Vagina (tissue), 2 donors: ENCODE data around the gene CDK19. TPM values are rescaled to one million over a fixed set of nuclear protein-coding genes. Genes with fewer than 3 reads are reported as not detected.

Experiments
- DNase-seq, 2 donors: peaks; one replicate each; pipeline ENCODE4 v3.0.0-alpha.2; 2017; ENCODE audit errors: extremely low spot score in 2 of 2
- H3K27ac ChIP-seq: fragments of 200-600 bp; sonication (generic); one replicate; pipeline ENCODE4 v1.5.1; 2019
- H3K27me3 ChIP-seq: fragments of 200-600 bp; sonication (generic); one replicate; pipeline ENCODE4 v1.5.1; 2019
- H3K36me3 ChIP-seq, 2 donors: fragments of 200-600 bp; sonication (generic); one replicate each; pipeline ENCODE4 v1.5.1; 2017 to 2019
- H3K4me1 ChIP-seq: fragments of 200-600 bp; sonication (generic); one replicate; pipeline ENCODE4 v1.5.1; 2019
- H3K4me3 ChIP-seq, 2 donors: fragments of 200-600 bp; sonication (generic); 1 replicate in 1 of 2; 2 replicates in 1 of 2; pipeline ENCODE4 v1.5.1; 2016 to 2019
- H3K9me3 ChIP-seq: fragments of 200-600 bp; sonication (generic); one replicate; pipeline ENCODE4 v1.5.1; 2019
- POLR2A ChIP-seq, 2 donors: fragments of 450-650 bp; IDR thresholded peaks; one replicate each; pipeline ENCODE4 v1.6.1; 2017; ENCODE audit warnings: antibody characterized with exemption in 2 of 2, mild to moderate bottlenecking in 2 of 2, moderate library complexity in 2 of 2
- POLR2AphosphoS5 ChIP-seq, 2 donors: sonication (generic); formaldehyde crosslinking; IDR thresholded peaks; one replicate each; pipeline ENCODE4 v1.9.0; 2017; ENCODE audit warnings: antibody characterized with exemption in 2 of 2, mild to moderate bottlenecking in 2 of 2, low read depth in 1 of 2; ENCODE audit not compliant: insufficient read depth in 1 of 2
- intact Hi-C: fragments of 100-400 bp; cut with DNase I; formaldehyde crosslinking; loops from one replicate; pipeline ENCODE4 v1.15.1; 2023
- total RNA-seq: library from RNA; depleted of rRNA; stranded (reverse); fragments of >200 nt; gene quantifications from one replicate; pipeline ENCODE4 v1.2.3, GENCODE V29; 2016
- TF ChIP-seq, protein P1 (sequence below), 3 experiments: fragments of 450-650 bp in 2 of 3; fragments of 200-600 bp in 1 of 3; sonication (generic) in 1 of 3; IDR thresholded peaks; one replicate each; pipeline ENCODE4 v1.5.1; 2017 to 2019; ENCODE audit warnings: antibody characterized with exemption in 3 of 3, mild to moderate bottlenecking in 2 of 3, moderate library complexity in 2 of 3

The CDK19 gene
- total RNA-seq, 1 donor from 2014 or later, result 10.6 TPM

DNA sequence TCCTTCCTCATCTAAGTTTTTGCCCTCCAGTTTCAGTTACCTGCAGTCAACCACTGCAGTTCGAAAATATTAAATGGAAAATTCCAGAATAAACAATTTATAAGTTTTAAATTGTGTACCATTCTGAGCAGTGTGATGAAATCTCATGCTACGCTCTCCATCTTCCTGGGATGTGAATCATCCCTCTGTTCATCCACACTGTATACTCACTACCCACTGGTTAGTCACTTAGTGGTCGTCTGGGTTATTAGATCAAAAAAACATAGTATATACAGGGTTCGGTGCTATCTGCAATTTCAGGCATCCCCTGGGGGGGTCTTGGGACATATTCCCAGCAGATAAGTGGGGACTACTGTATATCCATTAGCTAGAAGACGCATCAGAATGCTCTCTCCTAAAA, 186.9 kb downstream of the CDK19 start:
- Histone ChIP-seq H3K9me3 (no peaks in the 10 kb centered on the region), H3K27ac (no peak overlapping the region), H3K36me3 (no peaks in the 10 kb centered on the region), H3K27me3 (no peaks in the 10 kb centered on the region), H3K4me3 (no peak overlapping the region), H3K4me1 (no peaks in the 10 kb centered on the region)
- no peak for DNase-seq
- TF ChIP-seq POLR2A (IDR thresholded peaks at IDR 0.05) (no peak), POLR2AphosphoS5 (IDR thresholded peaks at IDR 0.05; ENCODE audit: insufficient read depth in 1 of 2, low read depth in 1 of 2) (no peak)
- intact Hi-C loops, result no loop called here

- DNase-seq, result no peak
- intact Hi-C loops, result no loop called here
- H3K27ac ChIP-seq, result no peak overlapping the region
- no peaks in the 10 kb centered on the region for H3K9me3 ChIP-seq
- H3K4me3 ChIP-seq, result no peak overlapping the region
- TF ChIP-seq, protein P1, sequence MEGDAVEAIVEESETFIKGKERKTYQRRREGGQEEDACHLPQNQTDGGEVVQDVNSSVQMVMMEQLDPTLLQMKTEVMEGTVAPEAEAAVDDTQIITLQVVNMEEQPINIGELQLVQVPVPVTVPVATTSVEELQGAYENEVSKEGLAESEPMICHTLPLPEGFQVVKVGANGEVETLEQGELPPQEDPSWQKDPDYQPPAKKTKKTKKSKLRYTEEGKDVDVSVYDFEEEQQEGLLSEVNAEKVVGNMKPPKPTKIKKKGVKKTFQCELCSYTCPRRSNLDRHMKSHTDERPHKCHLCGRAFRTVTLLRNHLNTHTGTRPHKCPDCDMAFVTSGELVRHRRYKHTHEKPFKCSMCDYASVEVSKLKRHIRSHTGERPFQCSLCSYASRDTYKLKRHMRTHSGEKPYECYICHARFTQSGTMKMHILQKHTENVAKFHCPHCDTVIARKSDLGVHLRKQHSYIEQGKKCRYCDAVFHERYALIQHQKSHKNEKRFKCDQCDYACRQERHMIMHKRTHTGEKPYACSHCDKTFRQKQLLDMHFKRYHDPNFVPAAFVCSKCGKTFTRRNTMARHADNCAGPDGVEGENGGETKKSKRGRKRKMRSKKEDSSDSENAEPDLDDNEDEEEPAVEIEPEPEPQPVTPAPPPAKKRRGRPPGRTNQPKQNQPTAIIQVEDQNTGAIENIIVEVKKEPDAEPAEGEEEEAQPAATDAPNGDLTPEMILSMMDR (IDR thresholded peaks at IDR 0.05), result no peak
- no peak for TF ChIP-seq POLR2A (IDR thresholded peaks at IDR 0.05)
- no peak for TF ChIP-seq POLR2AphosphoS5 (IDR thresholded peaks at IDR 0.05; ENCODE audit: insufficient read depth in 1 of 2, low read depth in 1 of 2)
- no peaks in the 10 kb centered on the region for H3K4me1 ChIP-seq
- H3K36me3 ChIP-seq, result peaks cover 0 to 16% of the 10 kb centered on the region in 2 donors
- H3K27me3 ChIP-seq, result no peaks in the 10 kb centered on the region
Observed at GRCh38 chr6:110626442-110626841, 188.8 kb downstream of the CDK19 start.

DNA sequence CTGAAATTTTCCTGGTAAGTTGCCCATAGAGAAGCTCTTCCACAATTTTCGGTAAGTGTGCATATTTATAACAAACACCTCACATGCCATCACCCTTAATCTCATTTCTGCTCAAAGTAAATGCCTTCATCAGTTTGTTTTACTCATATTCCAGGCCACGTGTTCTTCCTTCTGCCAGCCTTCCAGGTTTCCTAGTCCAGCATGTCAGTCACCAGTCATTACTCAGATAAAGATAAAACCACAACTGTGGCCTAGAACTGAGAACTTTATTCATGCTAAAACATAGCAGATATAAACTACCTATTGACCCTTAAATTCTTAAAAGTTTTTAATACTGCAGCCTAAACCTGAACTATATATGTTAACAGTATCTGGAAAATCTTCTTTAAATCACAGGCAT, 189.4 kb downstream of the CDK19 start:
- no peak for DNase-seq
- no peak overlapping the region for H3K27ac ChIP-seq
- TF ChIP-seq, protein P1 (IDR thresholded peaks at IDR 0.05), result no peak
- no peak for TF ChIP-seq POLR2A (IDR thresholded peaks at IDR 0.05)
- no peak for TF ChIP-seq POLR2AphosphoS5 (IDR thresholded peaks at IDR 0.05; ENCODE audit: insufficient read depth in 1 of 2, low read depth in 1 of 2)
- no peaks in the 10 kb centered on the region for H3K27me3 ChIP-seq
- H3K36me3 ChIP-seq, result peaks cover 0 to 21% of the 10 kb centered on the region in 2 donors
- no peak overlapping the region for H3K4me3 ChIP-seq
- no peaks in the 10 kb centered on the region for H3K9me3 ChIP-seq
- intact Hi-C loops, result no loop called here
- H3K4me1 ChIP-seq, result no peaks in the 10 kb centered on the region

- no peaks in the 10 kb centered on the region for H3K9me3 ChIP-seq
- TF ChIP-seq, protein P1 (IDR thresholded peaks at IDR 0.05), result no peak
- TF ChIP-seq POLR2A (IDR thresholded peaks at IDR 0.05) (no peak), POLR2AphosphoS5 (IDR thresholded peaks at IDR 0.05; ENCODE audit: insufficient read depth in 1 of 2, low read depth in 1 of 2) (no peak)
- intact Hi-C loops, result no loop called here
- H3K4me1 ChIP-seq, result peaks cover 9% of the 10 kb centered on the region
- no peak overlapping the region for H3K4me3 ChIP-seq
- no peaks in the 10 kb centered on the region for H3K27me3 ChIP-seq
- DNase-seq, result no peak
- H3K36me3 ChIP-seq, result peaks cover 0 to 21% of the 10 kb centered on the region in 2 donors
- H3K27ac ChIP-seq, result no peak overlapping the region
Observed at GRCh38 chr6:110622912-110623578, 192.2 kb downstream of the CDK19 start.

DNA sequence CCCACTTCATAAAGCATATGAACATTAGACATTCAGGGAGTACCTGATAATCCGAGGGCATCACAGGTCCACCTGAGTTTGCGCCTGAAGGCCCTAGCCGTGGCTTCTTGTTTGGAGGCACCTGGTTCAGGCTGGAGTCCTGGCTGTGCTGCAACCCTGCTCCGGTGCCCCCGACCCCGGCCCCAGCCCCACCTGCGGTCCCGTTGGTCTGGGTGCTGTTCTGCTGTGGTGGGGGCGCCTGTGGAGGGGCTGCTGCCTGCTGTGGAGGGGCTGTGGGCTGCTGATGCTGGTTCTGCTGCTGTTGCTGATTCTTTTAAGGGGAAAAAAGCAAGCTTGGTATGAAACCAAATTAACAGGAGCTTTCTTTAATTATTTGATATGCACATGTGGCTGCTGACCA, 194.2 kb downstream of the CDK19 start:
- Histone ChIP-seq H3K4me3 (no peak overlapping the region), H3K9me3 (no peaks in the 10 kb centered on the region), H3K36me3 (peaks cover 0 to 21% of the 10 kb centered on the region in 2 donors), H3K4me1 (peaks cover 9% of the 10 kb centered on the region), H3K27ac (no peak overlapping the region), H3K27me3 (no peaks in the 10 kb centered on the region)
- intact Hi-C loops, result no loop called here
- TF ChIP-seq, protein P1 (IDR thresholded peaks at IDR 0.05), result no peak
- TF ChIP-seq POLR2A (IDR thresholded peaks at IDR 0.05) (no peak), POLR2AphosphoS5 (IDR thresholded peaks at IDR 0.05; ENCODE audit: insufficient read depth in 1 of 2, low read depth in 1 of 2) (no peak)
- DNase-seq, result no peak
